Head of caudate nucleus (tissue), 42 donors: ENCODE measurements around the gene PCDHA11.

Experiments used
- DNase-seq, 42 donors: peaks; one replicate each; pipeline versions ENCODE4 v3.0.0 to v3.0.0-alpha.2; 2020 to 2021; ENCODE audit warnings: mixed read lengths in 7 of 42
- intact Hi-C: fragments of 100-400 bp; cut with DNase I; formaldehyde crosslinking; loops from one replicate; pipeline ENCODE4 v1.15.0; 2022

PCDHA11 gene

GRCh38 chr5:140883373-140883772 is 14.6 kb downstream of the PCDHA11 start:
- intact Hi-C loops, result loop anchor here (5.0 kb wide), 1 partner anchor 159 kb away; no protein-coding TSS in a partner anchor
- no peak for DNase-seq

GRCh38 chr5:140883927-140884697 is 15.4 kb downstream of the PCDHA11 start:
- intact Hi-C loops, result loop anchor here (5.0 kb wide), 1 partner anchor 158 kb away; no protein-coding TSS in a partner anchor
- DNase-seq, result no peak

- intact Hi-C loops, result no loop called here
- no peak for DNase-seq
Observed at GRCh38 chr5:140916325-140916724, 47.6 kb downstream of the PCDHA11 start.
